SK-N-SH treated with all-trans-retinoic acid at 6 μM for 48 hours (cell line): ENCODE data around the gene UCN.
A peak's percentile ranks its signal among the peaks of the same experiment; 100 is the strongest.

Experiments
- ATAC-seq: fragments of 200-7000 bp; cut with Tn5 transposase; 3 replicates; pipeline ENCODE4 v1.9.1; 2020; ENCODE audit warnings: mild to moderate bottlenecking, moderate library complexity
- ARNTL ChIP-seq: fragments of 450-650 bp; formaldehyde crosslinking; IDR thresholded peaks from 2 replicates; pipeline ENCODE4 v1.5.0; 2020; ENCODE audit warnings: low read depth, mild to moderate bottlenecking, moderate library complexity, borderline replicate concordance
- BACH2 ChIP-seq: fragments of 250-450 bp; sonication (Bioruptor Pico); IDR thresholded peaks from 2 replicates; pipeline ENCODE4 v1.9.0; 2021; ENCODE audit warnings: mild to moderate bottlenecking, borderline replicate concordance
- CSDC2 ChIP-seq: fragments of 250-450 bp; sonication (Bioruptor Pico); IDR thresholded peaks from 2 replicates; pipeline ENCODE4 v1.5.0; 2020; ENCODE audit warnings: mild to moderate bottlenecking, moderate library complexity
- ESRRG ChIP-seq: fragments of 250-450 bp; sonication (Bioruptor Pico); IDR thresholded peaks from 2 replicates; pipeline ENCODE4 v1.6.1; 2021; ENCODE audit warnings: mild to moderate bottlenecking
- GLIS3 ChIP-seq: fragments of 250-450 bp; sonication (Bioruptor Pico); IDR thresholded peaks from 2 replicates; pipeline ENCODE4 v1.5.0; 2020; ENCODE audit warnings: mild to moderate bottlenecking, moderate library complexity
- ISL1 ChIP-seq: fragments of 250-450 bp; sonication (Bioruptor Pico); IDR thresholded peaks from 2 replicates; pipeline ENCODE4 v2.1.2; 2022; ENCODE audit warnings: mild to moderate bottlenecking, moderate library complexity
- OSR1 ChIP-seq: fragments of 250-450 bp; sonication (Bioruptor Pico); IDR thresholded peaks from 2 replicates; pipeline ENCODE4 v1.8.0; 2022; ENCODE audit warnings: moderate library complexity, mild to moderate bottlenecking, inconsistent platforms
- PPARA ChIP-seq: fragments of 250-450 bp; sonication (Bioruptor Pico); IDR thresholded peaks from 2 replicates; pipeline ENCODE4 v1.5.0; 2020; ENCODE audit warnings: mild to moderate bottlenecking, borderline replicate concordance
- RARB ChIP-seq: fragments of 250-450 bp; sonication (Bioruptor Pico); IDR thresholded peaks from 2 replicates; pipeline ENCODE4 v1.8.0; 2021; ENCODE audit warnings: mild to moderate bottlenecking, moderate library complexity
- TCF4 ChIP-seq: fragments of 250-450 bp; sonication (Bioruptor Pico); IDR thresholded peaks from 2 replicates; pipeline ENCODE4 v1.8.0; 2021; ENCODE audit warnings: mild to moderate bottlenecking, moderate library complexity, borderline replicate concordance
- ZC3H10 ChIP-seq: fragments of 250-450 bp; sonication (Bioruptor Pico); IDR thresholded peaks from 2 replicates; pipeline ENCODE4 v1.5.1; 2021; ENCODE audit warnings: mild to moderate bottlenecking, moderate library complexity
- ZFP3 ChIP-seq: fragments of 250-450 bp; sonication (Bioruptor Pico); IDR thresholded peaks from 2 replicates; pipeline ENCODE4 v1.5.0; 2020; ENCODE audit warnings: mild to moderate bottlenecking, moderate library complexity
- ZFP30 ChIP-seq: fragments of 450-650 bp; formaldehyde crosslinking; IDR thresholded peaks from 2 replicates; pipeline ENCODE4 v1.5.0; 2022; ENCODE audit warnings: mild to moderate bottlenecking, moderate library complexity
- ZNF565 ChIP-seq: fragments of 450-650 bp; formaldehyde crosslinking; conservative IDR thresholded peaks from 2 replicates; pipeline ENCODE4 v1.5.0; 2020; ENCODE audit warnings: low read depth, mild to moderate bottlenecking, moderate library complexity
- ZNF70 ChIP-seq: fragments of 450-650 bp; formaldehyde crosslinking; IDR thresholded peaks from 2 replicates; pipeline ENCODE4 v1.5.0; 2020; ENCODE audit warnings: mild to moderate bottlenecking, moderate library complexity
- TF ChIP-seq, protein P1 (sequence below): fragments of 250-450 bp; sonication (Bioruptor Pico); IDR thresholded peaks from 2 replicates; pipeline ENCODE4 v1.5.1; 2021; ENCODE audit warnings: mild to moderate bottlenecking, moderate library complexity
- TF ChIP-seq, protein P2 (sequence below): fragments of 250-450 bp; sonication (Bioruptor Pico); IDR thresholded peaks from 2 replicates; pipeline ENCODE4 v1.5.1; 2020; ENCODE audit warnings: low read depth, mild to moderate bottlenecking, moderate library complexity
- TF ChIP-seq, protein P3 (sequence below): fragments of 250-450 bp; sonication (Bioruptor Pico); IDR thresholded peaks from 2 replicates; pipeline ENCODE4 v1.5.0; 2020; ENCODE audit warnings: mild to moderate bottlenecking, moderate library complexity
- TF ChIP-seq, protein P4 (sequence below): fragments of 250-450 bp; sonication (Bioruptor Pico); IDR thresholded peaks from 2 replicates; pipeline ENCODE4 v1.8.0; 2020; ENCODE audit warnings: mild to moderate bottlenecking, moderate library complexity, borderline replicate concordance

UCN gene

DNA sequence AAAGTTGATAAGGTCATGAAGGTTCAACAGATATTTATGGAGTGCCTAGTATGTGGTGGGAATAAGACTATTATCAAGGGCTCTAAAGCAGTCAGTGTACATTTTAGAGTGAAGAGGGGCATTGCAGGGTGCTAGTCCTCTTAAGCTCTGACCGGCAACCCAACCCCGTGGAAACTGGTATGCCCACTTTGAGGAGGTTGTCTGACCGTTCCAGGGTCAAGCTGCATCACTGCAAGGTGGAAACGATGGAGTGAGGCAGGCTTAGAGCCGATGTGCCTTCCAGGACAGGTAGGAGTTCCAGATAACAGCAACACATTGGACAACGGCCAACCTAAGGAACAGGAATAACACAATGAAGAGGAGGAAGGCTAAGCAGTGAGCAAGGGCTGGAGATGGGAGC, 1.4 kb upstream of the UCN start:
- no peak for TF ChIP-seq ZFP3
- TF ChIP-seq, protein P1, sequence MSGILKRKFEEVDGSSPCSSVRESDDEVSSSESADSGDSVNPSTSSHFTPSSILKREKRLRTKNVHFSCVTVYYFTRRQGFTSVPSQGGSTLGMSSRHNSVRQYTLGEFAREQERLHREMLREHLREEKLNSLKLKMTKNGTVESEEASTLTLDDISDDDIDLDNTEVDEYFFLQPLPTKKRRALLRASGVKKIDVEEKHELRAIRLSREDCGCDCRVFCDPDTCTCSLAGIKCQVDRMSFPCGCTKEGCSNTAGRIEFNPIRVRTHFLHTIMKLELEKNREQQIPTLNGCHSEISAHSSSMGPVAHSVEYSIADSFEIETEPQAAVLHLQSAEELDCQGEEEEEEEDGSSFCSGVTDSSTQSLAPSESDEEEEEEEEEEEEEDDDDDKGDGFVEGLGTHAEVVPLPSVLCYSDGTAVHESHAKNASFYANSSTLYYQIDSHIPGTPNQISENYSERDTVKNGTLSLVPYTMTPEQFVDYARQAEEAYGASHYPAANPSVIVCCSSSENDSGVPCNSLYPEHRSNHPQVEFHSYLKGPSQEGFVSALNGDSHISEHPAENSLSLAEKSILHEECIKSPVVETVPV (CRISPR knock-in tag) = no peak
- TF ChIP-seq PPARA (CRISPR knock-in tag) = no peak
- TF ChIP-seq OSR1 (CRISPR knock-in tag) = no peak
- TF ChIP-seq RARB (CRISPR knock-in tag) = no peak
- TF ChIP-seq ZNF70 (CRISPR knock-in tag) = no peak
- TF ChIP-seq GLIS3 (CRISPR knock-in tag) = no peak
- TF ChIP-seq ZC3H10 (CRISPR knock-in tag) = no peak
- TF ChIP-seq CSDC2 = no peak
- TF ChIP-seq BACH2 = no peak
- no peak for TF ChIP-seq ISL1 (CRISPR knock-in tag)
- TF ChIP-seq, protein P2, sequence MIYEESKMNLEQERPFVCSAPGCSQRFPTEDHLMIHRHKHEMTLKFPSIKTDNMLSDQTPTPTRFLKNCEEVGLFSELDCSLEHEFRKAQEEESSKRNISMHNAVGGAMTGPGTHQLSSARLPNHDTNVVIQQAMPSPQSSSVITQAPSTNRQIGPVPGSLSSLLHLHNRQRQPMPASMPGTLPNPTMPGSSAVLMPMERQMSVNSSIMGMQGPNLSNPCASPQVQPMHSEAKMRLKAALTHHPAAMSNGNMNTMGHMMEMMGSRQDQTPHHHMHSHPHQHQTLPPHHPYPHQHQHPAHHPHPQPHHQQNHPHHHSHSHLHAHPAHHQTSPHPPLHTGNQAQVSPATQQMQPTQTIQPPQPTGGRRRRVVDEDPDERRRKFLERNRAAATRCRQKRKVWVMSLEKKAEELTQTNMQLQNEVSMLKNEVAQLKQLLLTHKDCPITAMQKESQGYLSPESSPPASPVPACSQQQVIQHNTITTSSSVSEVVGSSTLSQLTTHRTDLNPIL (CRISPR knock-in tag) = no peak
- TF ChIP-seq, protein P3, sequence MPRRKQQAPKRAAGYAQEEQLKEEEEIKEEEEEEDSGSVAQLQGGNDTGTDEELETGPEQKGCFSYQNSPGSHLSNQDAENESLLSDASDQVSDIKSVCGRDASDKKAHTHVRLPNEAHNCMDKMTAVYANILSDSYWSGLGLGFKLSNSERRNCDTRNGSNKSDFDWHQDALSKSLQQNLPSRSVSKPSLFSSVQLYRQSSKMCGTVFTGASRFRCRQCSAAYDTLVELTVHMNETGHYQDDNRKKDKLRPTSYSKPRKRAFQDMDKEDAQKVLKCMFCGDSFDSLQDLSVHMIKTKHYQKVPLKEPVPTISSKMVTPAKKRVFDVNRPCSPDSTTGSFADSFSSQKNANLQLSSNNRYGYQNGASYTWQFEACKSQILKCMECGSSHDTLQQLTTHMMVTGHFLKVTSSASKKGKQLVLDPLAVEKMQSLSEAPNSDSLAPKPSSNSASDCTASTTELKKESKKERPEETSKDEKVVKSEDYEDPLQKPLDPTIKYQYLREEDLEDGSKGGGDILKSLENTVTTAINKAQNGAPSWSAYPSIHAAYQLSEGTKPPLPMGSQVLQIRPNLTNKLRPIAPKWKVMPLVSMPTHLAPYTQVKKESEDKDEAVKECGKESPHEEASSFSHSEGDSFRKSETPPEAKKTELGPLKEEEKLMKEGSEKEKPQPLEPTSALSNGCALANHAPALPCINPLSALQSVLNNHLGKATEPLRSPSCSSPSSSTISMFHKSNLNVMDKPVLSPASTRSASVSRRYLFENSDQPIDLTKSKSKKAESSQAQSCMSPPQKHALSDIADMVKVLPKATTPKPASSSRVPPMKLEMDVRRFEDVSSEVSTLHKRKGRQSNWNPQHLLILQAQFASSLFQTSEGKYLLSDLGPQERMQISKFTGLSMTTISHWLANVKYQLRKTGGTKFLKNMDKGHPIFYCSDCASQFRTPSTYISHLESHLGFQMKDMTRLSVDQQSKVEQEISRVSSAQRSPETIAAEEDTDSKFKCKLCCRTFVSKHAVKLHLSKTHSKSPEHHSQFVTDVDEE (CRISPR knock-in tag) = no peak
- TF ChIP-seq, protein P4, sequence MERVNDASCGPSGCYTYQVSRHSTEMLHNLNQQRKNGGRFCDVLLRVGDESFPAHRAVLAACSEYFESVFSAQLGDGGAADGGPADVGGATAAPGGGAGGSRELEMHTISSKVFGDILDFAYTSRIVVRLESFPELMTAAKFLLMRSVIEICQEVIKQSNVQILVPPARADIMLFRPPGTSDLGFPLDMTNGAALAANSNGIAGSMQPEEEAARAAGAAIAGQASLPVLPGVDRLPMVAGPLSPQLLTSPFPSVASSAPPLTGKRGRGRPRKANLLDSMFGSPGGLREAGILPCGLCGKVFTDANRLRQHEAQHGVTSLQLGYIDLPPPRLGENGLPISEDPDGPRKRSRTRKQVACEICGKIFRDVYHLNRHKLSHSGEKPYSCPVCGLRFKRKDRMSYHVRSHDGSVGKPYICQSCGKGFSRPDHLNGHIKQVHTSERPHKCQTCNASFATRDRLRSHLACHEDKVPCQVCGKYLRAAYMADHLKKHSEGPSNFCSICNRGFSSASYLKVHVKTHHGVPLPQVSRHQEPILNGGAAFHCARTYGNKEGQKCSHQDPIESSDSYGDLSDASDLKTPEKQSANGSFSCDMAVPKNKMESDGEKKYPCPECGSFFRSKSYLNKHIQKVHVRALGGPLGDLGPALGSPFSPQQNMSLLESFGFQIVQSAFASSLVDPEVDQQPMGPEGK = no peak
- no peak for TF ChIP-seq ESRRG
- TF ChIP-seq ZFP30 (CRISPR knock-in tag) = no peak
- no peak for TF ChIP-seq TCF4 (CRISPR knock-in tag)
- no peak for TF ChIP-seq ZNF565 (CRISPR knock-in tag)
- no peak for ATAC-seq

DNA sequence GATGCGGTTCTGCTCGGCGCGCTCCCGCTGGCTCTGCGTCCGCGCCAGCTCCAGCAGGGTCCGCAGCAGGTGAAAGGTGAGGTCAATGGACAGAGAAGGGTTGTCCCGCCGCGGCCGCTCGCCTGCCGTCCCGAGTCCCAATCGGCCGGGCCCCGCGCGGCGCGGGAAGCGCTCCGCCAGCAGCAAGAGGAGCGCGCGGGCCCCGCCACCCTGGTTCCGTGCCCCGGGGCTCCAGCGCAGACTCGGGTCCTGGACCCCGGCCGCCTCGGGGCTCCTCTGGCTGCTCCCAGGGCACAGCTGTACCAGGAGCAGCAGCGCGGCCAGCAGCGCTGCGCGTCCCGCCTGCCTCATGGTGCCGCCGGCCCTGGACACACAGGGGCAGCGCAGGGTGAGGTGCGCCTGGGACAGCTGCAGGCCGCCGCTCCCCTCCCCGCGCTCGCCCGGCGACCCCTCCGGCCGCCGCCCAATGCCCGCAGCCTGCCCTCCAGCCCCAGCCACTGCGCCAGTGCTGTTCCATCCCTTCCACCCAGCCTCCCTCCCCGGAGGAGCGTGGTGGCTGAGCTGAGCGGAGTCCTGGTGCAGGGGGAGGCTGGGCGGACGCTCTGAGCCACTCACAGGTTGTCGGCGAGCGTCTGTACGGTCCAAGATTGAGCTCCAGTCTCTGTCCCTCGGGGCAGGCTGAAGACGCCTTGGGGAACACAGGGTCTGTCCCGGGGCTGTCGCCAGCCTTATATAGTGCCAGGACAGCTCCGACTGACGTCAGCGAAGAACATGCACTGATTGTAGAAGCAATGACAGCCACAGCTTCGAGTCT, 493 bp downstream of the UCN start:
- TF ChIP-seq, protein P1 (CRISPR knock-in tag) = no peak
- TF ChIP-seq, protein P2 (CRISPR knock-in tag) = no peak
- TF ChIP-seq BACH2 (no peak), CSDC2 (no peak), ZFP3 (no peak), ESRRG (no peak), PPARA (CRISPR knock-in tag) (no peak), ZNF565 (CRISPR knock-in tag) (no peak), ZFP30 (CRISPR knock-in tag) (no peak), ARNTL (CRISPR knock-in tag) (no peak), TCF4 (CRISPR knock-in tag) (no peak), RARB (CRISPR knock-in tag) (no peak), ISL1 (CRISPR knock-in tag) (no peak)
- TF ChIP-seq, protein P3 (CRISPR knock-in tag) = no peak
- TF ChIP-seq, protein P4 = no peak
- TF ChIP-seq, all 23 proteins: peak for 0
- ATAC-seq = peak; percentile 34
